ENCODE data around the gene CACNB1.
"Not testable (repeated sequence)": the region's sequence is repeated elsewhere in the genome, so short reads cannot be mapped to it uniquely, and the experiment has no call there.

CACNB1 gene

DNA sequence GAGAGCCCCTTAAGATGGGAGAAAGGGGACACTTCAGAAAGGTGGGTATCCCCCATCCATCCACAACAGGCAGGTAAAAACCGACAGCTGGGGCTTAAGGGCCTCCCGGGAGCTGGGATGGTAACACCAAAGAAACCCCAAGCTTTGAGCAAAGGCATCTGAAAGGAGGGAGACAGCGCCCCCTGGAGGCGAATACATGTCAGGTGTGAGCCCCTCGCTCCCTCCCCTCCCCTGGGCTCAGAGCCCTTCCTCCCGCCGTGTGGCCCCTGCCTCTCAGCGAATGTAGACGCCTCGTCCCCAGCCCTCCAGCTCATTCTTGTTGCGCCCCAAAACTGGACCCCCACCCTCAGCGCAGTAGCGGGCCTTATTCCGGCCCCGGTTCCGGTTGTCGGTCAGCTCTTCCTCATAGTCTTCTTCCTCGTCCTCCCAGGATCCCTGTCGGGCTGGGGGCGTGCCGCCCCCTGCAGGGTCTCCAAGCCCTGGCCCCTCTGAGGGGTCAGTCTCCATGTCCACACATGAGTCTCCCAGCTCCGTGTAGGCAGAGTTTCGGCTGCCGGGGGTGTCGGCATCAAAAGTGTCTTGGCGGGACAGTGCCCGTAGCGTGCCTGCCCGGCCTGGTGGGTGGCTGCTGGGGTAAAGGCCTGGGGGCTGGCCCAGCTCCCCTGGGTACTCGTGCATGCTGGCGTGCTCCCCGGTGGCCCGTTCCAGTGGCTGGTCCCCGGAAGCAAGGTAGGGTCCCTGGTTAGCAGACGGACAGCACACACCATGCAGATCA lies 22.4 kb downstream of the CACNB1 start:
- peak; percentile 51 to 66 for DNase-seq (ENCODE audit: low read depth in 2 of 2)

- no peak for DNase-seq (ENCODE audit: low read depth in 2 of 2)
These were observed 23.8 kb downstream of the CACNB1 start for GRCh38 chr17:39173526-39174274.

GRCh38 chr17:39173080-39173479 lies 24.4 kb downstream of the CACNB1 start:
- DNase-seq (ENCODE audit: low read depth in 2 of 2) = no peak

DNA sequence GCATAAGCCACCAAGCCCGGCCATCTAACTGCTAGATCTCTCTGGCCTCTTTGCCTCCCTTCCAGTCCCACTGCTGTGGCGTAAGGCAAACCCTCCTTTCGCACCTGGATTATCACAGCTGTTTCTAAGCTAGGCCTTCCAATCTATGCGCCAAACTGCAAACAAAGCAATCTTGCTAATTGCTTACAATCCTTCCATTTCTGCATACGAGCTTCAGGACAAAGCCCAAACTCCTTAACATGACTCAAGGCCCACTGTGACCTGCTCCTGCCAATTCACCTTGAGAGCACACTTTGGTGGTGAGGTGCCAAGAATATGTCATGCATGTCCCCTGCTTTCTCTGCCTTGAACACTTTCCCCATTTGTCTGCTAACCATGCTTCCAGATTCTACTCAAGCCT lies 25.5 kb downstream of the CACNB1 start:
- DNase-seq (ENCODE audit: low read depth in 2 of 2) = no peak

- no peak for DNase-seq (ENCODE audit: low read depth in 2 of 2)
These were observed 26.9 kb downstream of the CACNB1 start for GRCh38 chr17:39170558-39170957.

DNA sequence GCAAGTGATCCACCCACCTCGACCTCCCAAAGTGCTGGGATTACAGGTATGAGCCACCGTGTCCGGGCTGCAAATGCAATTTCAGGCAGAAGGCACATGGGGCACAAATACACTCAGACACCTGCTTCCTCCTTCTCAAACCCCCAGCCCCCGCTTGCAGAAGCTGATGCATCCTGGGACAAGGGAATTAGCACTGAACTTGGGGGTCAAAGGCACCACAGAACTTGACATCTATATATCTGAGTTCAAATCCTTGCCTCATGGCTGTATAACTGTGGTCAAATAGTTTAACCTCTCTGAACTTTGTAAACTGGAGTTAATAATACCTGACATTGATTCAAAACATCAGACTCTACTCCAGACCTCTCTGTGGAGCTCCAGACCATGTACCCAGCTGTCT lies 27.4 kb downstream of the CACNB1 start:
- no peak for DNase-seq (ENCODE audit: low read depth in 2 of 2)

GRCh38 chr17:39169518-39169917 lies 28.0 kb downstream of the CACNB1 start:
- no peak for DNase-seq (ENCODE audit: low read depth in 2 of 2)

GRCh38 chr17:39169101-39169500 lies 28.4 kb downstream of the CACNB1 start:
- DNase-seq (ENCODE audit: low read depth in 2 of 2) = no peak

- DNase-seq (ENCODE audit: low read depth in 2 of 2) = not testable (repeated sequence)
These were observed 29.0 kb downstream of the CACNB1 start for GRCh38 chr17:39168503-39168902.

- DNase-seq (ENCODE audit: low read depth in 2 of 2) = no peak
These were observed 30.0 kb downstream of the CACNB1 start for GRCh38 chr17:39167476-39167875.

DNA sequence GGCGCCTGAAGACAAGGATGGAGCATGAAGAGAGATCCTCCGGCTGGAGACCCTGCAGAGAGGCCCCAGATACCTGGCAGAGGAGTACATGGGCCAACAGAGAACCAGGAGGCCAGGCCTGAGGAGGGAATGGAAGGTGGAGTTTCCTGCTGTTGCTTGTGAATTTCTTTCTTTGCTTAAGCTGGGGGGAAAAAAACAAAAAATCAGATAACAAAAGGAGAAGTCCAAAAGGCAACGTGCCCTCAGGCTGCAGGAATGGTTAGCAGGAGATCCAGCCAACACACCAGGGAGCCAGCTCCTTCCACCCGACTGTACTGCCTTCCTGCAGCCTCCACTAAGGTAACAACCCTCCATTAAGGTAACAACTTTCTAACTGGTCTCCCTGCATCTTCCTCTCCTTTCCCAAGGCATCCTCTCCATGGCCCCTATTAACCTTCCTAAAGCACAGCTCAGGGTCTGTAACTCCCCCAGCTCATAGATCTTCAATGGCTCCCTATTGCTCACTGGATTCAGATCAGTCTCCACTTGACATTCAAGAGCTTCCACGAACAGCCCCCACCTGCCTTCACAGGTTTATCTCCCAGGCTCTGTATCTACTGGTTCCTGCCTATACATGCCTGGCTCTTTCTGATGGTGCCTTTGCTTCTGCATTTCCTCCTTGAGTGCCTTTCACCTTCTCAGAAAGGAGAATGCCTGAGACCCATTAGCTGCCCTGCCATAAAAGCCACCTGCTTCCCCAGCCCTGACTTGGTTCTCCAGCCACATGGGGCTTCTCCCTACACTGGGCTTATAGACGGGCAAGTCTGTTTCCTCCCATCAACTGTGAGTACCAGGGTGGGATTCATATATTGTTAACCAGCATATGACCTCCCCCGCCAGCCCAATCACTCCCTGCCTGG lies 30.8 kb downstream of the CACNB1 start:
- no peak for DNase-seq (ENCODE audit: low read depth in 2 of 2)

DNA sequence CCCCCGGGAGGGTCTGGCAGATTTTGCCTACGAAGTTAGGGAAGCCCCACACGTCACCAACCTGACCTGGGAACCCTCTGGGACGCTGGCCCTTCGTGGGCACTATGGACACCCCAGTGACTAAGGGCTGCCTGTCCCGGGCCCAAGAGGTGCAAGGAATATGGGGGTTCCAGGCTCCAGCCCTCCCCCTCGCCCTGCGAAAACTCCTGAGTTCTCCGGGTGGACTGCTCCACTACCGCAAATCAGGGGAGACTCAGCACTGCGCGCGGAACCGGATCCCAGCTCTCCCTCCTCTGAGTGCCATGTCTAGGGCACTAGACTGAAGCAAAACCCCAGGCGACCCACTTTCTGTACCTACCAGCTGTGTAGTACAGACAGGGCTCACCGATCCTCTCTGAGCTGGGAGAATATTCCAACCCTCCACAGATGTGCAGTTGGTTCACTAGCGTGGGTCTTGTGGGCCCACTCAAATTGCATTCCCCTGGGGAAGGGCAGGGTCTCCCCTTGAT lies 31.6 kb downstream of the CACNB1 start, which contains the start of gene ARL5C:
Gene ARL5C, minus strand, starts transcription at position 321 of the 509 bp plus-strand sequence. CDS start 401 bp downstream, outside the sequence.
- no peak for DNase-seq (ENCODE audit: low read depth in 2 of 2)

DNA sequence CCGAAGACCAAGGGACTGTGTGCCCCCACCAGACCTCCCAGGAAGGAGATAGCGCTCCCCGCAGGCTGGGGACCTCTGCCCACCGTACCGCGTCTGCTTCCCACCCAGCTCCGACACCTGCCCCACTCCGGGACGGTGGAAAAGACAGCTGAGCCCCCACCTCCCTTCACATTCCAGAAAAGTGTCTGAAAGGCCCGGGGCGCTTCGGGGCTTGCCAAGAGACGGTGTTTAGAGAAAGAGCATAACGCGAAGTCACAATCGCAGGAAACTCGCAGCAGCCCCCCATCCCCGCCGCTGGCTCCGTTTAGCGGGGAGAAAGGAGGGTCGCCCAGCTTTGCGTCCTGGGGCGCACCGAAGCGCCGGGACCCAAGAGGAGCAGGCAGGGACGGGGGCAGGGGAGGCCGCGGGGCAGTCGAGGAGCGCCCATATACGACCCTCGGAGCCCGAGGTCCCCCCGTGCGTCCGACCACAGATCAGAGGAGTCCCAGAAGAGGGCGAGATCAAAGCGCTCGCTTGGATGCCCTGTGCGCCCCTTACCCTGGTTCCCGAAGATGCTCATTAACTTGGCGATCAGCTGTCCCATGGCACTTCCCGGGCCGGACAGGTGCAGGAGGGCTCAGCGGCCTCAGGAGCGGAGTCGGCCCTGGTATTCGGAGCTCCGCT lies 32.2 kb downstream of the CACNB1 start:
- DNase-seq (ENCODE audit: low read depth in 2 of 2) = no peak

DNA sequence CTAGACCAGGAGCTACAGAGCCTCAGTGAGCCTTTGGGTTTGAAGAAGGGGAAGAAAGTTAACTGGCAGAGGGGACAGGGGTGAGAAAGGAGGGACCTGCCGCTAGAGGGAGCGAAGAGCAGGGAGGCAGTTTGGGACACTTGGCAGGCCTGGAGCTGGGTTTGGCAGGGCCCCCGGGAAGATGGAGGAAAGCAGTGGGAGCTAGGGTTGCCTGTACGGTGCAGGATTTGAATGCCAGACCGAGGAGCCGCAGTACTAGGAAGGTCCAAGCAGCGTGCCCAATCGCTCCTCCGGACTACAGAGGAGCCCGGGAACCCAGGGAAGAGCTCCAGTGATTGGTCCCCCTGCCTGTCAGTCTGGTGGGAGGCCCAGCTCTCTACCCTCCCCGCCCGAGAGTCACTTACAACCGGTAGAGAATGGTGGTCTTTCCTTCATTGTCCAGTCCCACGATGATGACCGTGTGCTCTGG lies 32.8 kb downstream of the CACNB1 start:
- peak; percentile 59 to 75 for DNase-seq (ENCODE audit: low read depth in 2 of 2)

DNA sequence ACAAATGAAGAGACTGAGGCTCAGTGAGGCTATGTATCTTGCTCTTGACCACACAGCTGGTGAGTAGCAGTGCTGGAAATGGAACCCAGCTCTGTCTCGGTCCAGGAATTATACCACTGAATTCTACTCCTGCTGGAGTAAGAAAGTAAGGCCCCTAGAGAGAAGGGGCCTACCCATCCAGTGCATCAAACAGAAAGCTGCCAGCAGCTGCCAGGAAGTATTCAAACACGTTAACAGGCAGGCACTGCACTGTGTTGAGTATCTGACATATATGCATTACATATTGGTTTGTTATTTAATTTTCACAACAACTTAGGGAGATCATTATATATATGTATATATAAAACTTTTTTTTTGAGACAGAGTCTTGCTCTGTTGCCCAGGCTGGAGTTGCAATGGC lies 35.5 kb downstream of the CACNB1 start:
- no peak for DNase-seq (ENCODE audit: low read depth in 2 of 2)

DNA sequence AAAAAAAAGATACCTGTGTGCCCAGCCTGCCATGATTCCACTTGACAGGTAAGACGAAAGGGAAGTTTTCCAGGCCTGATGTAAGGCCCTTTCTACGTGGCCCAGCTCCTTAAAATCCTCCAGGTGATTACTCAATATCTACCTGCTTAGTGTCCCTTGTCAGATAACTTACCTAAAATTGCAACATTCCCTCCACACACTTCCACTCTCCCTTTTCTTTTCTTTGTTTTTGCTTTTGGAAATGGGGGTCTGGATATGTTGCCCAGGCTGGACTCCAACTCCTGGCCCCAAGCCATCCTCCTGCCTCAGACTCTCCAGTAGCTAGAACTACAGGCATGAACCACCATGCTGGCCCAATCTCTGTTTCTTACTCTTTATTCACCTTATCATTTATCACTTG lies 38.8 kb downstream of the CACNB1 start:
- no peak for DNase-seq (ENCODE audit: low read depth in 2 of 2)

DNA sequence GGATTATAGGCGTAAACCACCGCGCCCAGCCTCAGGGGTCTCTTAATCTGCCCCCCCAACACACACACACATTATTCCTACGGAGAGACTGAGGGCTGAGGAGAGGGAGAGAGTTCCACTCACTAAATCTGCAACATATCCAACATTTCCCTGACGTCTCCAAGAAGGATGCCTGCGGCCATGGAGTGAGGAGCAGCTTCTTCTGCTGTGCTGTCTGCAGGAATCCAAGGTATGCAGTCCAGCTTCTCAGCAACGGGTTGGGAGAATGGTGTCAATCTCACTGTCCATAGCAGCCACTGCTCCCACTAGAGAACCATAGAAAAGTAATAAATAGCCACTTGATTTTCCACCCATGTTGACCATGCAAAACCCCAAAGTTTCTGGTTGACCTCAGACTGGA lies 41.0 kb downstream of the CACNB1 start:
- DNase-seq (ENCODE audit: low read depth in 2 of 2) = no peak

GRCh38 chr17:39155654-39156053 lies 41.8 kb downstream of the CACNB1 start:
- no peak for DNase-seq (ENCODE audit: low read depth in 2 of 2)

DNA sequence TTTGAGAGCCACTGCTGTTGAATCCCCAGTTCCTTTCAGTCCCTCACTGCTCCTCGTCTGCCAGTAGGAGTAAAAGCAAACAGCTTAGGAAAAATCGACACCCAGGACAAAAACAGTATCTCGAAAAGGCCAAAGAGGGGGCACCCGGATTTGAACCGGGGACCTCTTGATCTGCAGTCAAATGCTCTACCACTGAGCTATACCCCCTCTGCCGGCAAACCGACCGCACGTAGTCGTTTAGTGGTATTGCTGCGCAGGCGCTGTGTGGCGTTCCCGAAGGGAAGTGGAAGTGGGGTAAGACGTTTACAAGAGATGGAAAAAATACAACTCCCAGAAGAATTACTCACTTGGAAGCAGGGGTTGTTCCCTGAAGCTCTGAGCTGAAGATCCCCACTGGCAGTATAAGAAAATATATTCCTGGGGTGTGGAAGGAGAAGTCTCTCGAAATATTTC lies 43.8 kb downstream of the CACNB1 start:
- peak; percentile 94 to 95 for DNase-seq (ENCODE audit: low read depth in 2 of 2)

DNA sequence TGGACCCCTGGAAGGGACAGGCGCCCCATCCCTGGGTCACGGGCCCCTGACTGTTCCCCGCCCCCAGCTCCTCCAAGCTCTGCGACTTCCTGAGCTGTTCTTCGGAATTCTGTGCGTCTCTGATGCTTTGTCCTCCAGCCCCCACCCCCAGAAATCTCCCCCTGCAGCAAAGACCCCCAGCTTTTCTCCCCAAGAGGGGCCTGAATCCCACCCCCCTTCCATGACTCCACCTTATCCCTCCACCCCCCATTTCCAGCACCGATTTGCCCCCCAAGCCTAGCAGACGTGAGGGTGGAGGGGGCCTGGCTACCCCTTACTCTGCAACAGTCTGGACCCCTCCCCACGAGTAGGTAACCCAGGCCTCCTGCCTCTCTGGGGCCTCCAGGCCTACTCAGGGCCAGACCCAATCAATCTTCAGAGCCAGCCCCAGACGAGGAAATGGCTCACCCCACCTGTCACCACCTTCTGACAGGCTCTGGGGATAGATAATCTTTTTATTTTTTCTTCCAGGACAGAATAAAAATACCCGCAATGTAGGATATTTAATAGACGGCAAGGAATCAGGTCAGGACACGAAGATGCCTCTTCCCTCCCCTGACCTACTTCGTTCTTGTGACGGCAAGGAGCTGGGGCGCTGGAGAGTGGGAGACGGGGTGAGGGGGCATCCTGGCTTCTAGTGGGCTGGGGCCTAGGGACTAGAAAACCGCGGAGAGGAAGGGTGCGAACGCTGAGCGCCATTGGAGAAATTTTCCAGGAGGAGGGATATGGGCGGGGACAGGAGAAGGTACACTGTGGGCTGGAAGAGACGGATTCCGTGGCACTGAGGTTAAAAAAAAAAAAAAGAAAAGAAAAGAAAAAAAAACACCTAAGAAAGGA lies 45.3 kb downstream of the CACNB1 start:
- DNase-seq (ENCODE audit: low read depth in 2 of 2) = no peak

Data from stimulated activated CD4-positive, alpha-beta T cell treated with anti-CD3 and anti-CD28 coated beads, Interleukin-12 subunit alpha, Interleukin-12 subunit beta, amount 100 ng/mL, for 24 hours (primary cell).